HG03159 (cell line): Measurements from ENCODE around the gene JPH3.

ENCODE experiments used
- ATAC-seq: cut with Tn5 transposase; IDR thresholded peaks from one replicate; pipeline ENCODE4 v1.9.1; 2021; ENCODE audit warnings: mild to moderate bottlenecking, moderate library complexity; ENCODE audit not compliant: unreplicated experiment

The JPH3 gene

DNA sequence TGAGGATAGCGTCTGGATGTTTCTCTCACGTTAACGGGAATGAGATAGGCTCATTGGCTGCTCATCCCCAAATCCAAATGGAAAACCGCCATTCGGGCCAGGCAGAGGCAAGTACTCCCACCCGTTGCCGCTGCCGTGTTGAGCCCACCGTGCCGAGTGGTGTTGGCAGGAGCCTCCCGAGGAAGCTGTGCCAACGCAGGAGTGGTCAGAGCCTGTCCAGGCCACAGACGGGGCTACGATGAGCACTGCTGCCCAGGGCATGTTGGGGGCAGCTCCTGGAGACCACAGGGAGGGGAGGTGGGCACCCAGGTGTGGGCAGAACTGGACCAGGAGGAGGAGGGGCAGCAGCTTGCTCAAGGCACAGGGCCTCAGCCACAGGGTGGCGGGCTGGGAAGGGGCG is 91.5 kb downstream of the JPH3 start:
- ATAC-seq: no peak

DNA sequence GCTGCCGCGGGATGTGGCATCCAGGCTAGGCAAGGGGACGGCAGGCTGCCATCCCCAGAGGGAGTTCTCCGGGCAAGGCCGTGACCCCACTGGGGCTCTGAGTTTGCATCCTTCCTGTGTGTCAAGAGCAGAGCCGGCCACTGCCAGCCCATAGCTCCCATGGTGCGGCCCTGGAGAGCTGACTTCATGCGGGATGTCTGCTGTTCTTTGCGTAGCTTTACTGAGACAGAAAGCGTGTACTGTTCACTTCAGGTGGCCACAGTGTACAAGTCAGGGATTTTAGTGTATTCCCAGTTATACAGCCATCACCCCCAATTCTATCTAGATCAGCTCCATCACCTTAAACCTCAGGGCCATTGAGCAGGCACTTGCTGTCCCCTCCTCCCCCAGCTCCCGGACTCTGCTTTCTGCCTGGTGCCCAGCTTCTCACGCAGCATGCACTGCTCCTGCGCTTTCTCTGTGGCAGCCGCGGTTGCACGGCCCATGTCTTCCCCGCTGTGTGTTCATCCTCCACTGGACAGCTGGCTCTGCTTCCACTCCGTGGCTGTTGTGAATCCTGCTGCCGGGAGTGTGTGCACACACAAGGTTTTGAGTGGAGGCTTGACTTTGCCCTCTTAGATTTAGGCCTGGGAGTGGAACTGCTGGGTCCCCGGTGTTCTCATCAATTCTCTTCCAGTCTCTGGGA is 92.3 kb downstream of the JPH3 start:
- no peak for ATAC-seq

DNA sequence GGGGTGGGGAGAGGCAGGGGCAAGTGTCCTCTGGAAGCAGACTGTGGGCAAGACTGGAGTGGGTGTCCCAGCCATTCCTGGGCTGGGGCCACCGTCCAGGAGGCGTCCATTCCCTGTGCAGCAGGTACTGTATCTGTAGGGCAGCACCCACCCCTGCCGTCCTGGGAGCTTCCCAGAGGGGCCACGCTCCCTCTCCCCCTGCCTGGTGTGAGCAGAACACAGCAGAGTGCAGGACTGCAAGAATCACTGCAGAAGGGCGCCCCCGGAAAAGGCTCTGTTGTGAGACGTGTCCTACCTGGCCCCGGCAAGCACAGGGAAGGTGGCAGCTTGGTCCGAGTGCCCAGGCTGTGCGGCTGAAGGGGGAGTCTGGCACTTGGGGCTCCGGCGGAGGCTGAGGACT is 93.2 kb downstream of the JPH3 start:
- ATAC-seq: no peak

DNA sequence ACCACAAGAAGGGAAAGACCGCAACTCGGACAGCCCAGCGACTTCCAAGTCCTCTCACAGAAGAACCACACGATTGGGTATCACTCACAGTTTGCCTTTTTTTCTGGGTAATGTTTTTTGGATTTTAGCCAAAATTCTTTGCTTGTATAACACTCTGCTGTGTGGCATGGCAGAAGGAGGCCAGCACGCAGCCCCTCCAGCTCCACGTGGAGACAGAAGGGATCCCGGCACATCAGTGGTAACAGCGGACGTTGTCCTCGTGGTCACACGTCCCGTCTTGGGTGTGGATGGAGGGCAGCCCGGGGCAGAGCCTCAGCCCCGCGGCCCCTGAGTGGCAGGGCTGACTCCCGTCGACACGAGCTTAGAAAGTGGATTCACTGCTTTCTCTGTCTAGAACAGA is 94.4 kb downstream of the JPH3 start:
- no peak for ATAC-seq

DNA sequence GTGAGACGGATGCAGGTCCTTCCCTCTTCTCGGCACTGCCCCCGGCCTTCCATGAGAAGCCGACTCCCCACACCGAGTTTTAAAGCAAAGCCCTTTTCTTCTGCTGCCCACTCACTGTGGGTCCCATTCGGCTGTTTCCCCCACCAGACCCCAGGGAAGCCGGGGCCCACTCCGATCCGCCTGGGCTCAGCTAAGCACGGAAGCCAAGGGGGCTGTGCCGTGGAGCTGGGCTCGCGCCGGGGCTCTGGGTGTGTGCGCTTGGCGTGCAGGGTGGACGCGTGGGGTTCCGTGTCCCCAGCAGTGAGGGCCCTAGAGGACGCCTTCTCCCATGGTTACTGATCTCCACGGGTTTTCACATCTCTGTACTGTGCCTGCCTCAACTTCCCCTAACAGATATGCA is 94.9 kb downstream of the JPH3 start:
- no peak for ATAC-seq

DNA sequence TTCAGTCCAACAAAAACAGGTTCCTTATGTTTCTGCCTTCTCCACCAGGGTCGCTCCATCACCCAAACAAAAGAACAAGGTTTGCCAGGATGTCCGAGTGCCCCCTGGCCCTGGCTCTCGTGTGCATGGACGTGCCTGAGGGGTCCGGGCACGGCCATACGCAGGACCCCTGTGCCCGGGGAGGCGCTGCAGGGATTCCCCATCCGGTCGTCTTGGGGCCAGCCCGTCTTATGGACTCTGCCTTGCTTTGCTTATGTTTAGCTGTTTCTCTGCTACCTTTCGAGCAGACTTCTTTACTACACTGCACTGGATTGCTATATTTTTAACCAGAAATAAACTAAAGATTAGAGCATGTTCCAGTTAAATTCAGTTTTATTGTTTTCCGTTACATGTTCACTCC is 95.5 kb downstream of the JPH3 start:
- ATAC-seq: no peak

DNA sequence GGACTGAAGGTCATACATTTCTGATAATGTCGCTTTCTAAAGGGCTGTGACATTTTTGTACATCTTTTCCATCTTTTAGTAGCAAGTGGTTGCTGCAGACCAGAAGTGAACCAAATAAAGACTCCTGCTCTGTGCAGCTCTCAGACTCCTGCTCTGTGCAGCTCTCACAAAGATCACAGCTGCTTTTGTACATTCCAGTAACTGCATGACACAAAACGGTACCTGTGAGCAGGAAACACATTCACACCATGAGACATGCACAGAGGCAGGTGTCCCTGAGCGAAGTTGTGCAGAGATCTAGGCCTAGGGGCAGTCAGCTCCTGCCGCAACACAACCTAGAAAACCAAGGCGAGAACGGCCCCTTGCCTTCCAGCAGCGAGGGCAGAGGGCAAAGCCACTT is 95.9 kb downstream of the JPH3 start:
- peak; percentile 39 for ATAC-seq

DNA sequence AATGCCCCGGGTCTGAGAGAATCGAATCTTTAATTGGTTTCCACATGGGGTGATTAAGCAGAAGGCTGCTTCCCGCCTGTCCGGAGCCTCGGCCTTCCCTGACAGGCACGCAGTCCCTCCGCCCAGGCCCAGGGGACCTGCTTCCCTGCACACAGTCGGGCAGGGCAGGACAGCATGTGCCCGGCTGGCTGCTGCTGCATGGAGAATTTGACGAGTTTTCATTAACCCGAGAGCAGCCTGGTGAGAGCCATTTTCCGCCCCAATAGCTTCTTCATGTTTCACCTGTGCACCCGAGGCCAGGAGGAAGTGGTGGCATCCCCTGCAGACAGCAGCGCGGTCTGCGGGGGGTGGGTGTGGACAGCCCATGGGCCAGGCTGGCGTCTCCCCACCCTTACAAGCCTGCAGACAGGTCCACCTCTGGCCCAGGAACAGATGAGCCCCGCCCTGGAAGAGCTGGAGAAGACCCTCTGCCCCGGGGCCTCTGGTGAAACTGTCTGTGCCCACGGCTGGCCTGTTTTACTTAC is 96.4 kb downstream of the JPH3 start:
- no peak for ATAC-seq

DNA sequence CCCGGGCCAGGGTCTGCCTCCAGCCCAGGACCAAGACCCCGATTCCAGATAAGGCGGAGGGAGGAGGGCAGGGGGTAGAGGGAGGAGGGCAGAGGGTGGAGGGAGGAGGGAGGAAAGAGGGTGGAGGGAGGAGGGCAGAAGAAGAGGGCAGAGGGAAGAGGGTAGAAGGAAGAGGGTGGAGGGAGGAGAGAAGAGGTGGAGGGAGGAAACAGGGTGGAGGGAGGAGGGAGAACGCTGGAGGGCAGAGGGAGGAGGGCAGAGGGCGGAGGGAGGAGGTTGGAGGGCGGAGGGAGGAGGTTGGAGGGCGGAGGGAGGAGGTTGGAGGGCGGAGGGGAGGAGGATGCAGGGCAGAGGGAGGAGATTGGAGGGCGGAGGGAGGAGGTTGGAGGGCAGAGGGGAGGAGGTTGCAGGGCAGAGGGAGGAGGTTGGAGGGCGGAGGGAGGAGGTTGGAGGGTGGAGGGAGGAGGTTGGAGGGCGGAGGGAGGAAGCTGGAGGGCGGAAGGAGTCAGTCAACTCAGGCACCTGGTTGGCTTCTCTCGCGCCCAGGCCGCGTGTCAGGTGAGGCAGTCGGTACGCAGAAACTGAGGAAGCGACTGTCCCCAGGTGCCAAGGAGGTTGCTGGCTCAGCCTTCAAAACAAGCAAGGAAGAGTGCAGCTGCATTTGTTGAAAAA is 98.2 kb downstream of the JPH3 start:
- ATAC-seq: no peak

DNA sequence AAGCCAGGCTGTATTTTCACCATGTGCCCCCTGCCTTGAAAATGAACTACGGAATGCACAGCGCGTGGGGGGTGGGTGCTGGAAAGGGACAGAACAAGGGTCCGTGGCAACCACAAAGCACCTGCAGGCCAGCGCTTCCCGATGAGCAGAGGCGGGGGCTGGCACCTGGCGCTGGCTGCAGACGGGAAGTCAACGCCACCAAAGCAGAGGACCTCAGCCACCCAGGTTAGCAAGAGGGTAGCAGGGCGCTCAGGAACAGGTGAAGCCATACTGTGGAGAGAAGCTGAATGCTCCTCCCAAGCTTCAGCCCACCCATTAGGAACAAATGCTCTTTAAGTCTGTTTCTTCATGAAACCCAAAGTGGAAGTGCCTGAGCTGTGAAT is 98.8 kb downstream of the JPH3 start:
- no peak for ATAC-seq

DNA sequence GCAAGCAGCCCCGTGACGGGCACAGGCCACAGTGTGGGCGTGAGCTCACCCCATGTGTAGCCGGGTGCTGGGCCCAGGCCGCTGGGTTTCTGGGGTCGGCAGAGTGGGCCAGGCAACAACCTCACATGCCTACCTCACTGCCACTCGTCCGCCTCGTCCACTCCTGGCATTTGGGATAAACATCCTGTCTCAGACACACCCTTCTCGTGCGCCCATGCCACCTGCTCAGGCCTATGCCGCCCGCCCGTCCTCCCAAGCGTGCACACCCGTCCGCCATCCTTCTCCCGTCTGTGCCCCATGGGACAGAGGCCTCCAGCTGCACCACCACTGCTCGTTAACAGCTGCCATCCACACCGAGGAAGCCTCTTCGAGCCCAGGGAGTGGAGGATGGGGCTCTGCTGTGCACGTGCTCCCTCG is 99.2 kb downstream of the JPH3 start:
- ATAC-seq: no peak

DNA sequence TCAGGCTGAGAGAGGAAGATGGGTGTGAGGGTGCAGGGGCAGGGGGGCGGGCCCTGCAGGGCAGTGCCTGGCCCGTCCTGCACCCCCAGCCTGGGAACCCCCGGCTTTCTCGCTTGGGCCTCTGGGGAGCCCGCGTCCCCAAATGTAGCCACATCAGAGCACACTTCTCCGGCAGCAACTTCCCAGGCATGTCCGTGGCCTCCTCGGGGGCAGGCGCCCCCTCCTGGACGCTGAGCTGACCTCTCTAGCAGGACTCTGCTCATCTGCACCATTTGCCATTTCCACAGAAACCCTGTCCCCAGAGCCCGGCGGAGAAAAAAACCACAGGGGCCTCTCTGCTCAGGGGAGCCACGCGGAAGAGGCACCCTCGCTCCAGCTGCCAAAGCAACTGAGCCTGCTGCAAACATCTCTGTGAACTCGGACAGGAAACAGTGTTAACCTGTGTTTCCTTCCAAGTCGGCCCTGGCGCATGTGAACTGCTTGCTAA is 100.1 kb downstream of the JPH3 start:
- no peak for ATAC-seq

DNA sequence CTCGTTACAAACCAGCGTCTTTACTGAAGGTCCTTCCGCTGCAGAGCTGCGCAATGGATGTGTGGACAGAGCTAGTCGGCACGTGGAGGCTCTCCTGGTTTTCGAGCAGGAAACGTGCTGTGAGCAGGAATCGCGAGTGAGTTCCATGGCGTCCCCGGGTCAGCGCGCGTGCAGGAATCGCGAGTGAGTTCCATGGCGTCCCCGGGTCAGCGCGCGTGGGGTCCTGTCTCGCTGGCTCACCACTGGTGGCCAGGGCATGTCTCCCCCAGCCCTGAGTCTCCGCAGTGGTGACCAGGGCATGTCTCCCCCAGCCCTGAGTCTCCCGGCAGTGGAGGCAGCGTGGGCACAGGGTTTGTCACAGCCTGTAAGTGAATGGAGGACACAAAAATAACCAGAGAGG is 100.8 kb downstream of the JPH3 start:
- no peak for ATAC-seq

DNA sequence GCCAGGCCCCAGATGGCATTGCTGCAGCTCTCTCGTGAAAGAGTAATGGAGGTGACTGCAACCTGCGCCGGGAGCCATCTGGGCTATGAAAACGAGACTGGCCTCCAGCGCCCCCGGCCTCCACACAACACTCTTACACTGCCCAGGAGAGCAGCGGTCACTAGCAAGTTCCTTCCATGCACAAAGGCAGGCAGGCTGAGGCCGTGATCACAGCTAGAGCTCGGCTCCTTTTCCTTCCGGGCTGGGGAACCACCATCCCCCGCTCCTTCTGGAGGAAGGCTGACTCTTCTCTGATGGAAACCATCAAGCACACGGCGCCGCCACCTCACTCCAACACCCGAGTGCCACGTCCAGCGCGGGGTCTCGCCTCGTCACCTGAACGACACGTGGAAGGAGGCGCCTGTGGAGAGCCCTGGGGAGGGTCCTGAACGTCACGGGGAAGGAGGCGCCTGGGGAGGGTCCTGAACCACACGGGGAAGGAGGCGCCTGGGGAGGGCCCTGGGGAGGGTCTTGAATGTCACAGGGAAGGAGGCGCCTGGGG is 101.6 kb downstream of the JPH3 start:
- ATAC-seq: no peak

DNA sequence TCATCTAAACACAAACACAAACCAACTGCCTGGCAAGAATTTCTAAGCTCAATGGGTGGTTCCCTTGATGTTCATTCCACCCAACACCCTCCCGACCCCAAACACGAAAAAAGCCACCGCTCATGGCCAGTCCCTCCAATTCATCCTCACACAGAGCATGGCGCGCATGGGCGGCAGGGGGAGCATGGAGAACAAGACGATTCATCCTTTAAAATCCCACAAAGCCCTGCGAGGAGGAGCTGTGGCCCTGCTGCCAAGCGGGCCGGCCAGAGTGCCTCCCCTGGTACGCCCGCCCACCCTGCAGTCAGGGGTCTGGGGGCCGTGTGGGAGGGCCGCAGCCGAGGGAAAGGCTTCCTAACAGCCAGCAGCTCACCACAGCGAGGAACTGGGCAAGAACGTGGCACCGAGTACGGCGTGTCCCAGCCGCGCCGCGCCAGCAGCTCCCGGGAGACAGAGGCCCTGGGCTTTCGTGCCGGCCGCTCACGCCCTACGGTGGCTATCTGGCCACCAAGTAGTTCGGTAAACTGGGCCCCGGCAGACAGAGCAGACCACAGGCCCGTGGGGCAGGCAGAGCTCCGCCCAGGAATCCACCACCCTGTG is 102.5 kb downstream of the JPH3 start:
- ATAC-seq: no peak

DNA sequence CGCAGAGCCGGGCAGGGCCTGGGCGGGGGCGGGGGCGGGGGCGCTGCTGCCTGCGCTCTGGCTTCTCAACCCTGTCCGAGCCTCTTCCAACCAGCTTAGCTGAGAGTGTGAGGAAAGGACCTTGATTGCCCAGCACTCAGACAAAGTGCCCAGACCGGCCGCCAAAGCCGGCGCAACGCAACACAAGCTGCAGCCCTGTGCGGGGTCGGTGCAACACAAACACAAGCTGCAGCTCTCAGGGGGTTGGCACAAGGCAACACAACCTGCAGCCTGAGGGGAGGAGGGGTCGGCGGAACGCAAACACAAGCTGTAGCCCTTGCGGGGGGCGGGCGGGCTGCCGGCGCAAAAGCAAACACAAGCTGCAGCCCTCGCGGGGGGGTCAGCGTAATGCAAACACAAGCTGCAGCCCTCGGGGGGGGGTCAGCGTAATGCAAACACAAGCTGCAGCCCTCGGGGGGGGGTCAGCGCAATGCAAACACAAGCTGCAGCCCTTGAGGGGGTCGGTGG is 103.5 kb downstream of the JPH3 start:
- no peak for ATAC-seq

DNA sequence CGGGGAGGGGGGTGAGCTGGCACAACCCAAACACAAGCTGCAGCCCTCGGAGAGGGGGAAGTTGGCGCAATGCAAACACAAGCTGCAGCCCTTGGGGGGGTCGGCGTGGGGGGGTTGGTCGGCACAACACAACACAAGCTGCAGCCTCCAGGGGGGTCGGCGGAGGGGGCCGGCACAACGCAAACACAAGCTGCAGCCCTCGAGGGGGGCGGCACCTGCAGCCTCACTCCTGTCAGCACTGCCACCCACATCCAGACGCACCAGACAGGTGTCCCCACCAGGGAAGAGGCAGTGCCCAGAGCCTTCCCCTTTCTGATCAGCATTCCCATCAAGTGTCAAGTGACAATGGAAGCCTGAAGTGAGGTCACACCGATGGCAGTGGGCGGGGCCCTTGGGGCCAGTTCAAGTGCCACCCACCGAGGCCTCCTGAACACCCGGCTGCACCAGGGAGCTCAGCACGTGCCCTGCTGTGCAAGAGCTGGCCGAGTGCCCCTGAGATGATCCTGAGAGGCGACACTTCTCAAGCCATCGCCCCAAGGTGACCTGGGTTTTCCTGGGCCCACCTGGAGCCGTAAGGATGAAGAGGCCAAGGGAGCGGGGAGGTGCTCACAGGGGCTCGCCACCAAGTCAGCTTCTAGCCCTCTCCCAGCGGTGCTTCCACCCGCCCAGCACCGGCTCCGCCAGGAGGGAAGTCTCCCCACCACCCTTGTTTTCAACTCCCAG is 104.1 kb downstream of the JPH3 start:
- no peak for ATAC-seq

DNA sequence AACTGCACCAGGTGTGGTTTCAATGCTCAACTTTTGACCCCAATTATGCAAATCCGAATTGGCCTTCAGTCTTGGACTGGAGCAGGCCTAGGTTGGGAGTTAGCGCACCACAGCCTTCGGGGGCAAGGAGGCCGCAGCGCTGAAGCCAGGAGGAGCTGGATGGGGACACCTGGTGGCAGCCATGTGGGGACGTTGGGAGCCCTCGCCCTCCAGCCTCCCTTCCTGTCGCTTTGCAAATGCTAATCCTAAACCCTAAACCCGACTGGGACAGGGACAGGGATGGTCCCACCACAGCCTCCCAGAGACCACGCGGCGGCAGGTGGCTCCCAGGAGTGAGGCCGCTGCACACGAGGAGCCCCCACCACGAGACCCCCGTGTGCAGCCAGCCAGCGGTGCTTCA is 104.8 kb downstream of the JPH3 start:
- no peak for ATAC-seq

DNA sequence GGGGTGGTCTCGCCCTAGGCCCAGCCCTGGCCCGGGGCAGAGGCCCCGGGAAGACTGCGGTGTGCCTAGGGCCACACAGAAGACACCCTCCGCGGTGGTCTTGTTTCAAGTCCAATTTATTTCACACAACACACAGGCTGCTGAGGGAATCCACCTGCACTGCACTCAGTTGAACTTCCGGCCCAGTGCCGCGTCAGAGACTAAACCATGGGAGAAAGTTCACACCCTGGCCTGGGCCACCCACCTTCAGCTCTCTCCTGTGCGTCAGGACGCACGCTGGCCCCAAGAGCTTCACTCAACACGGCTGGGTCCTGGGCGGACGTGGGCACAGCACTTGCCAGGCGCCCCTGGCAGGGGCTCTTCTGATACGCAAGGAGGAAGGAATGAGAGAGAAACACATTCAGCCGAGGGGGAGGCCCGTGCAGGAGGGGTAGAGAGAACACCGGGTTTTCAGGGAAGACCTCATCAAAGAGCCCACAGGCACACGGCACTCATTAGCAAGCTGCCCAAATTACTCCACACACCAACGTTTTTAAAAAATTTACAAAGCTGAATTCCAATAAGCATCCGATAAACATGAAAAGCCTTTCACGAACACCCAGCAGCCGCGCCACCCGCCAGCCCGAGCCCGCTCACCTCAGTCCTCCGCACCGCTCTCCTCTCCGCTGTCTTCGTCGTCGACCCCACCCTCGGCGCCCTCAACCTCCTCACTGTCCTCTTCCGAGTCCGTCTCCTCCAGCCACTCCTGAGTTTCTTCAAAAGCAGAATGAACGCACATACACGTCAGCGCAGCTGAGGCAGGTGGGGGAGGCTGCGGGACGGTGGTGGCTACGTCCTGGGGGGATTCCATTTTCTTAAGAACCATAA is 105.6 kb downstream of the JPH3 start:
- no peak for ATAC-seq
